ENCODE measurements around the gene C10orf143. TPM values are rescaled to one million over a fixed set of nuclear protein-coding genes. Genes with fewer than 3 reads are reported as not detected.

C10orf143 gene
- total RNA-seq = 0.56 and 1.2 TPM in 2 replicates

DNA sequence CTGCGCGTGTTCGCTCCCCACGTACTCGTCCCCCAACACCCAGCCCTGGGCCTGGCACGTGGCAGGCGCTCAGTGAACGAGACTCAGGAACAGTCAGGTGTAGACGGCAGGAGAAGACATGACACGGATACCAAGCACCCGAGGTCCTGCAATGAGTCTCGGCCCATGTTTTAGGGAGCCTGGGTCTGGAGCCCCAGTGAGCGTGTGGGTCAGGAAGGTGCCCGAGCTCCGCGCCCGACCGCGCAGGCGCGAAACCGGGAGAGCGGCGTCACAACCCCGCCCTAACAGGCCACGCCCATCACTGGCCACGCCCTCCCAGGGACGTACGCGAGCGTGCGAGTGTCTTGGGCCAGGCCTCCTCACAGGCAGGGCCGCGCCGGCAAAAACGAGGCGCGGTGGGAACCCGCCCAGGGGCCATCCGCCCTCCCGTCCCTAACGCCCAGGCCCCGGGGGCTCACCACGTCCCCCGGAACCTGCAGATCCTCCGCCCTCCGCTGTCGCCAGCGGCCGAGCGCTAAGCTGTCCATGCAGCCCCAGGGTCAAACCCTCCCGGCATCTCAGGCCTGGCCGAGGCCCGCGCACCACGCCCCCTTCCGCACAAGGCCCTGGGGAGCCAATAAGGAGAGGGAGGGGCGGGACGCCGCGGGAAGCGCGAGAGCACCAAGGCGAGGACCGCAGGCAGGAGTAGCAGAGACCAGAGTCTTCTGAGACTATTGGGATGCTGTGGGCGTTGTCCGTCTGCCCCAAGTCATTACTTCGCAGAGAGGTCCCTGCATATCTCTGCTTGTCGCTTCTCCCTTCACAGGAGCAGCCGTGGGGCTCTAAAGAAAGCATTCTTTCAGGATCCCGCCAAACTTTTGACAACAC lies at the start of gene C10orf143:
C10orf143 (minus strand) TSS at position 585 of the 867 bp plus-strand sequence; CDS start at position 527, 58 bp downstream.

DNA sequence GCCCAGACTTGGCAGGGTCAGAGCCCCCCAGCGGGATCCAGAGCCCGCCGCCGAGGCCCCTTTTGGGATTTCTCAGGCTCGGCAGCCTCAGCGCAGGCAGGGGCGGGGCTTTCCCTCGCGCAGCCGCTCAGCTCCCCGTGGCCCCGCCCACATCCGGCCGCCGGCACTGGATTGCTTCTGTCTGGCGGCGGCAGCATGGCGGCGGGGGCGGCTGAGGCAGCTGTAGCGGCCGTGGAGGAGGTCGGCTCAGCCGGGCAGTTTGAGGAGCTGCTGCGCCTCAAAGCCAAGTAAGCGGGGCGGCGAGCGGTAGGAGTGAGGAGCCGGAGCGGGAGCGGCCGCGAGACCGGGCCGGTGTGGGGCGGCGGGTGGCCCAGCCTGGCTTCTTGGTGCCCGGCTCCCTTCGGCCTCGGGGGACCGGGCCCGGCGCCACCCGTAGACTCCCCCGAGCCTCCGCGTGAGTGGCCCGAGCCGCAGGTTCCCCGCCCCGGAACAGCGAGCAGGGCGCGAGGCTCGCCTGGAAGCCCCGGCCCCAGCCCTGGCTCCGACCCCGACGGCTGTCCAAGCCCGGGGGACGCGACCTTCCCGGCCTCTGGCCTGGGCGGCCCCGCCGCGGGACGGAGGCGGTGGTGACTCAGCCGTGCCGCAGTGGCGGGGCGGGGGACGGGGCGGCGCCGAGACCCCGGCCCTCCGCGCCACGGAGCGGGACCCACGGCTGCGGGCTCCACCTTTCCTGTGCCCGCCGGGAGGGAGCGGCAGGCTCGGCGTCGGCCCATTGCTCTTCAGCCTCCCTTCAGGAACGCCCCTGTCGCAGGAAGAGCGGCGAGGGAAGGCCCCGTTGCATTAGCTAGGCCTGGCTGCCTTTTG lies 25.8 kb upstream of the C10orf143 start, which contains the start of gene GLRX3:
GLRX3 (plus strand) TSS at position 166 of the 864 bp plus-strand sequence; CDS start at position 196, 30 bp downstream.

Other genes with a start within 250 kb of the C10orf143 start
- gene EBF3, start 146.6 kb downstream of the C10orf143 start, total RNA-seq = 11.6 and 20.5 TPM in 2 replicates
- gene GLRX3, start 25.6 kb upstream of the C10orf143 start, total RNA-seq = 86.8 and 131 TPM in 2 replicates